Endothelial cell of umbilical vein (primary cell): ENCODE data around the gene TYW3. TPM values are rescaled to one million over a fixed set of nuclear protein-coding genes. Genes with fewer than 3 reads are reported as not detected.

Experiments
- BruUV-seq: library from RNA; stranded (reverse); fragments of 400-500 nt; replicated peaks from 2 replicates; lab custom pipeline; 2021; lab: Mats Ljungman, UMichigan
- CTCF ChIA-PET: fragments of 300-600, 350-600 bp; sonication (Branson Sonifier 250); formaldehyde crosslinking; loops from one replicate; lab custom pipeline; 2021; ENCODE audit warnings: antibody characterized with exemption, inconsistent platforms; lab: Charles Lee
- POLR2A ChIA-PET: fragments of 300-600, 350-600 bp; sonication (Branson Sonifier 250); formaldehyde crosslinking; loops from one replicate; lab custom pipeline; 2021; ENCODE audit warnings: antibody characterized with exemption, inconsistent platforms; lab: Charles Lee
- DNase-seq: peaks from one replicate; pipeline ENCODE4 v3.0.0-alpha.2; 2011; ENCODE audit warnings: low read depth, low spot score
- FAIRE-seq: peaks from 2 replicates; lab custom pipeline; 2011; peaks lifted over from hg19 to GRCh38; lab: Jason Lieb, UNC
- H2AFZ ChIP-seq: 2 replicates; pipeline ENCODE4 v1.6.0; 2012; ENCODE audit warnings: low read depth, low read length, control low read depth, inconsistent platforms
- H3K27ac ChIP-seq: 2 replicates; pipeline ENCODE4 v1.5.1; 2011; ENCODE audit warnings: low read depth, mild to moderate bottlenecking, control low read depth, low read length, moderate library complexity; ENCODE audit not compliant: insufficient read depth
- H3K27me3 ChIP-seq, 2 experiments: 2 replicates each; pipeline versions ENCODE4 v1.6.0 to v1.6.1; 2011; ENCODE audit warnings: low read length in 2 of 2, mixed read lengths in 1 of 2; ENCODE audit not compliant: control insufficient read depth in 2 of 2, insufficient read depth in 2 of 2
- H3K36me3 ChIP-seq, 2 experiments: 2 replicates in 1 of 2; 3 replicates in 1 of 2; pipeline ENCODE4 v1.5.1; 2011; ENCODE audit warnings: low read length in 2 of 2, mild to moderate bottlenecking in 1 of 2, moderate library complexity in 1 of 2; ENCODE audit not compliant: control insufficient read depth in 2 of 2, insufficient read depth in 2 of 2; ENCODE audit errors: extremely low read depth in 1 of 2
- H3K4me1 ChIP-seq: 3 replicates; pipeline ENCODE4 v1.5.1; 2011; ENCODE audit warnings: mild to moderate bottlenecking, low read length; ENCODE audit not compliant: control insufficient read depth, insufficient read depth; ENCODE audit errors: extremely low read depth
- H3K4me2 ChIP-seq: 2 replicates; pipeline ENCODE4 v1.6.1; 2011; ENCODE audit warnings: low read length, control low read depth, mixed read lengths; ENCODE audit not compliant: insufficient read depth
- H3K4me3 ChIP-seq, 3 experiments: fragments of 200-600 bp in 1 of 3; sonication (generic), shearing (Covaris generic) in 1 of 3; replicated peaks in 1 of 3; 2 replicates each; pipeline ENCODE4 v1.5.1; 2011 to 2016; ENCODE audit warnings: control low read depth in 3 of 3, low read length in 3 of 3, mild to moderate bottlenecking in 2 of 3, inconsistent platforms in 1 of 3, low read depth in 1 of 3, moderate library complexity in 1 of 3; ENCODE audit not compliant: insufficient read depth in 1 of 3
- H3K79me2 ChIP-seq: 2 replicates; pipeline ENCODE4 v1.6.0; 2012; ENCODE audit warnings: low read length, inconsistent platforms; ENCODE audit not compliant: control insufficient read depth, insufficient read depth
- H3K9ac ChIP-seq: replicated peaks from 2 replicates; pipeline ENCODE3; 2011; ENCODE audit warnings: low read length, control low read depth; ENCODE audit not compliant: insufficient read depth; ENCODE audit errors: extremely low read depth
- H3K9me1 ChIP-seq: replicated peaks from 3 replicates; pipeline ENCODE4 v1.6.0; 2011; ENCODE audit warnings: mild to moderate bottlenecking, low read length; ENCODE audit not compliant: control insufficient read depth, insufficient read depth; ENCODE audit errors: extremely low read depth
- H3K9me3 ChIP-seq: replicated peaks from 2 replicates; pipeline ENCODE4 v1.5.1; 2012; ENCODE audit warnings: low read length, inconsistent platforms; ENCODE audit not compliant: control insufficient read depth, insufficient read depth
- H4K20me1 ChIP-seq: replicated peaks from 2 replicates; pipeline ENCODE3; 2011; ENCODE audit warnings: mild to moderate bottlenecking, low read length; ENCODE audit not compliant: control insufficient read depth, insufficient read depth; ENCODE audit errors: extremely low read depth
- EZH2 ChIP-seq: IDR thresholded peaks from 2 replicates; pipeline ENCODE4 v1.6.1; 2012; ENCODE audit warnings: borderline replicate concordance, low read depth, mild to moderate bottlenecking, moderate library complexity, low read length, inconsistent platforms; ENCODE audit not compliant: severe bottlenecking
- FOS ChIP-seq: IDR thresholded peaks from 2 replicates; pipeline ENCODE4 v1.6.1; 2011; ENCODE audit warnings: mild to moderate bottlenecking, low read length, moderate library complexity, borderline replicate concordance; ENCODE audit not compliant: insufficient read depth
- GATA2 ChIP-seq: IDR thresholded peaks from 2 replicates; pipeline ENCODE4 v1.7.0; 2011; ENCODE audit warnings: low read depth, mild to moderate bottlenecking, moderate library complexity, mixed read lengths, low read length; ENCODE audit not compliant: insufficient read length, insufficient read depth
- JUN ChIP-seq: IDR thresholded peaks from 2 replicates; pipeline ENCODE4 v1.6.1; 2011; ENCODE audit warnings: borderline replicate concordance, low read depth; ENCODE audit not compliant: insufficient read length, insufficient read depth
- MAX ChIP-seq: IDR thresholded peaks from 2 replicates; pipeline ENCODE4 v1.6.1; 2011; ENCODE audit not compliant: insufficient read depth, insufficient read length
- MYC ChIP-seq: IDR thresholded peaks from one replicate; pipeline ENCODE4 v1.6.1; 2011; ENCODE audit warnings: mild to moderate bottlenecking, low read depth, low read length
- POLR2A ChIP-seq: IDR thresholded peaks from 2 replicates; pipeline ENCODE4 v1.6.1; 2012; ENCODE audit warnings: low read depth, mild to moderate bottlenecking, control low read depth, low read length
- POLR2AphosphoS5 ChIP-seq: IDR thresholded peaks from 2 replicates; pipeline ENCODE4 v1.6.1; 2012; ENCODE audit warnings: low read depth, mild to moderate bottlenecking, control low read depth, low read length, moderate library complexity; ENCODE audit not compliant: insufficient read depth
- dilution Hi-C: fragments of 300-500 bp; cut with MboI; formaldehyde crosslinking; loops from one replicate; pipeline ENCODE4 v1.15.0; 2019; ENCODE audit warnings: low sequenced_read_pairs; ENCODE audit not compliant: extremely low pct_ligation_motif_present
- intact Hi-C: fragments of 100-400 bp; cut with micrococcal nuclease; formaldehyde crosslinking; loops from one replicate; pipeline ENCODE4 v1.10.0; 2022
- polyA plus RNA-seq, 4 experiments: library from polyadenylated mRNA; depleted of rRNA in 3 of 4; stranded (reverse) in 3 of 4; unstranded in 1 of 4; fragments of >200 nt; gene quantifications; 2 replicates each; pipeline versions ENCODE4 v1.2.1 to v1.2.3, GENCODE V29; 2011 to 2012; ENCODE audit warnings: missing spikeins in 1 of 4
- total RNA-seq: library from RNA; stranded (reverse); gene quantifications from 2 replicates; pipeline ENCODE4 v1.2.3, GENCODE V29; 2021
- TF ChIP-seq, protein P1 (sequence below), 2 donors: IDR thresholded peaks; 1 replicate in 1 of 2; 2 replicates in 1 of 2; pipeline ENCODE4 v1.5.1; 2011; ENCODE audit warnings: low read length in 2 of 2, mild to moderate bottlenecking in 2 of 2, moderate library complexity in 2 of 2, control low read depth in 1 of 2, inconsistent platforms in 1 of 2, low read depth in 1 of 2; ENCODE audit not compliant: insufficient read depth in 1 of 2; ENCODE audit errors: extremely low read depth in 1 of 2

TYW3 gene
- total and polyA plus RNA-seq, 2 donors (not counting 3 experiments of a cell fraction or from before 2014, with no cell fraction given) = 8.5 to 22.8 TPM

DNA sequence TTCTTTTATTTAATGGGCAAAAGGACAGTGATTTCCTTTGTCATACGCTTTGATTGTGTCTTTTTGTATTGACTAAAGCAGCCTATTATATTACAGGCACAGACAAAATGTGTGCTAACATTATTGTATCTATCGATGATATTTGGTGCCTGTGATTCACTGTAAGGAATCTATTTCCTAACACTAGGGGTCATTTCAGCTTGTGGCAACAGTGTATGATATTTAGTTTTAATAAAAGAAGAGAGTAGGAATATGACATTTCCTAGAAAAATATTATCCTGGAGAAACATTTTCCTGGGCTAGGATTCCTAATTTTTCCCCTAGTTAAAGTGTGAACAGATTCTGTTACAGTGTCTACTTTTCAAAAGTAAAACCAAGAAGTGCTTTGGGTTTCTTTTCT, 42.8 kb downstream of the TYW3 start:
- H3K36me3 ChIP-seq = no peaks in the 10 kb centered on the region
- H3K27me3 ChIP-seq = peaks cover 8 to 48% of the 10 kb centered on the region in 2 experiments
- no TSS peak for BruUV-seq
- intact Hi-C loops = no loop called here
- TF ChIP-seq MYC (no peak), FOS (no peak), POLR2AphosphoS5 (no peak), POLR2A (no peak), EZH2 (no peak), MAX (no peak), JUN (no peak), GATA2 (no peak)
- TF ChIP-seq, protein P1, sequence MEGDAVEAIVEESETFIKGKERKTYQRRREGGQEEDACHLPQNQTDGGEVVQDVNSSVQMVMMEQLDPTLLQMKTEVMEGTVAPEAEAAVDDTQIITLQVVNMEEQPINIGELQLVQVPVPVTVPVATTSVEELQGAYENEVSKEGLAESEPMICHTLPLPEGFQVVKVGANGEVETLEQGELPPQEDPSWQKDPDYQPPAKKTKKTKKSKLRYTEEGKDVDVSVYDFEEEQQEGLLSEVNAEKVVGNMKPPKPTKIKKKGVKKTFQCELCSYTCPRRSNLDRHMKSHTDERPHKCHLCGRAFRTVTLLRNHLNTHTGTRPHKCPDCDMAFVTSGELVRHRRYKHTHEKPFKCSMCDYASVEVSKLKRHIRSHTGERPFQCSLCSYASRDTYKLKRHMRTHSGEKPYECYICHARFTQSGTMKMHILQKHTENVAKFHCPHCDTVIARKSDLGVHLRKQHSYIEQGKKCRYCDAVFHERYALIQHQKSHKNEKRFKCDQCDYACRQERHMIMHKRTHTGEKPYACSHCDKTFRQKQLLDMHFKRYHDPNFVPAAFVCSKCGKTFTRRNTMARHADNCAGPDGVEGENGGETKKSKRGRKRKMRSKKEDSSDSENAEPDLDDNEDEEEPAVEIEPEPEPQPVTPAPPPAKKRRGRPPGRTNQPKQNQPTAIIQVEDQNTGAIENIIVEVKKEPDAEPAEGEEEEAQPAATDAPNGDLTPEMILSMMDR (IDR thresholded peaks at IDR 0.05; ENCODE audit: extremely low read depth in 1 of 2, insufficient read depth in 1 of 2, low read depth in 1 of 2, low read length in 2 of 2) = no peak
- H3K27ac ChIP-seq = no peak overlapping the region
- no peak overlapping the region for H2AFZ ChIP-seq
- H3K4me2 ChIP-seq = no peak overlapping the region
- no peak overlapping the region for H3K4me3 ChIP-seq
- DNase-seq (no peak), FAIRE-seq (no peak)
- no peaks in the 10 kb centered on the region for H3K4me1 ChIP-seq
- H3K9me1 ChIP-seq = no peaks in the 10 kb centered on the region
- no peaks in the 10 kb centered on the region for H3K9me3 ChIP-seq
- CTCF ChIA-PET = interaction anchor here (1.0 to 7.1 kb wide), 7 partner anchors 10 to 457 kb away, joined by 3 to 279 read pairs (median 6); no protein-coding TSS in a partner anchor
- H3K79me2 ChIP-seq = no peaks in the 10 kb centered on the region
- POLR2A ChIA-PET = no interaction called here
- no peaks in the 10 kb centered on the region for H4K20me1 ChIP-seq
- dilution Hi-C loops = loop anchor here (25.0 kb wide), 1 partner anchor 412 kb away; no protein-coding TSS in a partner anchor
- no peak overlapping the region for H3K9ac ChIP-seq
